Fibroblast of the conjunctiva (primary cell): ENCODE measurements around the gene UBE2S.
"Not testable (repeated sequence)": the region's sequence is repeated elsewhere in the genome, so short reads cannot be mapped to it uniquely, and the experiment has no call there.

Experiments
- DNase-seq: peaks from one replicate; pipeline ENCODE4 v3.0.0-alpha.2; 2010; ENCODE audit warnings: low read depth

The UBE2S gene

DNA sequence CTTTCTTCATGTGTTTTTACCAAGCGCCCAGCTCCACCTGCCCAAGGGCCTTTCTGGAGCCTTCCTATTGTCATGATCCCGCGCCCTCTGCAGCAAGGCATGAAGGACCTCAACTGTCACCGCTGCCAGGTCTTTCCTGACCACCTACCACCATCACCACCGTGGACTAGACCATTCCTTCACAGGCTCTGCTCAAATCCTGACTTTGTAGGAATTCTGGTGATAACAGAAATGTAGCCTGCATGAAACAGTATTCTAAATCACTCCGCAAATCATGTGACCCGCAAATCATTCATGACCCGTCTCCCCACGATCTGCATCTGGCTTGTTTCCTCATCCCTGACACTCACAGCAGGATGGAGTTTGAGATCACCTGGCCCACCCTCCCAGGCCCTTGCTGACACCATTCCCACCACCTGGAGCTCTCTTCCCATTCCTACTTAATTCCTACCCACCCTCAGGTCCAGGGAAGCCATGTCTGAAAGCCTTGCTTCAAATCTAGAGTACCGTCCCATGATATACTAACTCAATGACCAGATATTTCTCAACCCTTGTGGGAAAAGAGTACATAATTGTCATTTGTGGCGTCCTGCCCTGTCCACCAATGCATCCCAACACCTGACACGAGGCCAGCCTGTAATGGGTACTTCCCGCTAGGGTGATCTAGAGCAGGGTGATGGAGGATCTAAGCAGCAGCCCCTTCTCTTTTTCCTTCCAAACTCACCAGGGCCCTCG lies 1.3 kb downstream of the UBE2S start:
- no peak for DNase-seq

GRCh38 chr19:55405638-55406037 lies 1.9 kb downstream of the UBE2S start:
- no peak for DNase-seq

DNA sequence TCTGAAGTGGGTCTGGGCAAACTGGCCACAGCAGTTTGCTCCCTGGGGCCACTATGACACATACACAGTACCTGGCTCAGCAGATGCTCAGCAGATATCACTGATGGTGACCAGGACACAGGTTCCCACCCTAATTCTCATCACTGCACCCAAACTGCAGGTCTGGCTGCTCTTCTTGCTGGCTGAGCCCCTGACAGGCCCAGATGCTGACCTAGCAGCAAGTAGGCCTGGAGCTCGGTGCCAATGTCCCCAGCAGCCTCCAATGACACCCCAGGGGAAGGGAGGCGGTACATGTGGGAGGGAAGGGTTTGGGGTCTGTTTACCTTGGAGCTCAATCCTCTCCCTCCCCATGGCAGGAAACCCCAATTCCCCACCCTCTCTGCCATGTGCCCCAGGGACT lies 5.1 kb downstream of the UBE2S start:
- no peak for DNase-seq

DNA sequence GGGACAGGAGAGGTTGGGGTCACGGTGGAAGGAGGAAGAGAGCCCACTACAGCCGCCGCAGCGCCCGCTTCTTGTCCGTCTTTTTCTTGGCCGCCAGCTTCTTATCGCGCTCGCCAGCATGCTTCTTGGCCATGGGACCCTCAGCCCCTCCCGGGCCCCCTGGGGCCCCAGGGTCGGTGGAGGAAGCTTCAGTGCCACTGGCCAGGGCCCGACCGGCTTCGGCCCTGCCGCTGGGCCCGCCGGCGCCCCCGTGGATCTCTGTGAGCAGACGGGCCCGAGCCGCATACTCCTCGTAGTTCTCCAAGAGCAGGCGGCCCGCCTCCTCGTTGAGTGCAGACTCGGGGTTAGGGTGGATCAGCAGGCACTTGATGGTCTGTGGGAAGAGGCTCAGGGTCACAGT lies 6.2 kb downstream of the UBE2S start:
- not testable (repeated sequence) for DNase-seq

DNA sequence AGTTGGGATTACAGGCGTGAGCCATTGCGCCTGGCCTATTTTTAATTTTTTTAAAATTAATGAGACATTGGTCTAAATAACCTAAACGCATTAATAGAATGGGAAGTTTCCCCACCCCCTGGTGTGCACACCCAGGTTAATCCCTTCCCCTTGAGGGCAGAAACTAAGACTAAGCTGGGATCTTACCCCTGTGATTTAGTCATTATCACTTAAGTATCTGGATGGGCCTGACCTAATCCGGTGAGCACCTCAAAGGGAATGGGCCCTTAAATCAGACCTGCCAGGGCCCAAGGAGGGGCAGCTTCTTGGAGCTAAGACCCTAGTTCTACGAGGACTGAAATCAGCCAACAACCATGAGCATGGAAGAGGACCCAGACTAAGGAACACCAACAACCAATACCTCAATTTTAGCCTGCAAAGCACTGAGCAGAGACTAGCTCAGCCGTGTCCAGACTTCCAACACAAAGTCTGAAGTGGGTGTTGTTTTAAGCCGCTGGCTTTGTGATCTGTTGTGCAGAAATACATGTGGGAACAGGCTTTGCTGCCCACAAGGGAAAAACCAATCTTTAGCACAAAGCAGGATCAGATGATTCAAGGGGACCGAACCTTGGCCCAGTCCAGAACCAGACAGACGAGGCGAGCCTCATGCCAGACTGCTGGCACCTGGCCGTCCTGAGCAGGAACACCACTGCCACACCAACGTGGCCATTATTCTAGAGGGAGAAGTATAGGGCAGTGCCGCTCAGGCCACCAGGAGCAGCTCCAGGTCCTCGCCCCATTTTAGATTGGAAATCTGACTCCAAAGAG lies 7.1 kb downstream of the UBE2S start:
- DNase-seq: no peak

DNA sequence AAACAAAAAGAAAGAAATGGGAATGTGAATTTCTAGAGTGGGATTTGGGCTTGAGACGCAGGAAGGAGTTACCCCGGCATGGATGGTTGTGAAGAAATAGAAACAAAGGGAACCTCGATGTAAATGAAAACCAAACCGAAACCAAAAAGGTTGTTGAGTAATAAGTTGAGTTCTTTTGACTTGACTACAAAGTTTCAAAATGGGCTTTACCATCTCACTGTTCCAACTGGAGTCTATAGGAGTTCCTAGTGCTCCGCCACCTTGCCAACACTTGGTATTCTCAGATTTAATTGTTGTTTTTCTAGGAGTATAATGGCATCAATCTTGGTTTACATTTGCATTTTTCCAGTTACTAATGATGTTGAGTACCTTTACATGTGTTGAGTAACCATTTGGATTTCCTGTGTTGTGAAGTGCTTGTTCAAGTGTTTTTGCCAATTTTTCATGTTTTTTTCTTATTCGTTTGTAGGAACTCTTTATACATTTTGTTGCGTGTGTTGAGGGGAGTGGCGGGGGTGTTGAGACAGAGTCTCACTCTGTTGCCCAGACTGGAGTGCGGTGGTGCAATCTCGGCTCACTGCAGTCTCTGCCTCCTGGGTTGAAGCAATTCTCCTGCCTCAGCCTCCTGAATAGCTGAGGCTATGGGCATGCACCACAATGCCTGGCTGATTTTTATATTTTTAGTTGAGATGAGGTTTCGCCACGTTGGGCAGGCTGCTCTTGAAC lies 9.2 kb downstream of the UBE2S start:
- no peak for DNase-seq

- no peak for DNase-seq
These were observed 14.5 kb downstream of the UBE2S start for GRCh38 chr19:55392820-55393761.

GRCh38 chr19:55391702-55392615 lies 15.6 kb downstream of the UBE2S start:
- no peak for DNase-seq

DNA sequence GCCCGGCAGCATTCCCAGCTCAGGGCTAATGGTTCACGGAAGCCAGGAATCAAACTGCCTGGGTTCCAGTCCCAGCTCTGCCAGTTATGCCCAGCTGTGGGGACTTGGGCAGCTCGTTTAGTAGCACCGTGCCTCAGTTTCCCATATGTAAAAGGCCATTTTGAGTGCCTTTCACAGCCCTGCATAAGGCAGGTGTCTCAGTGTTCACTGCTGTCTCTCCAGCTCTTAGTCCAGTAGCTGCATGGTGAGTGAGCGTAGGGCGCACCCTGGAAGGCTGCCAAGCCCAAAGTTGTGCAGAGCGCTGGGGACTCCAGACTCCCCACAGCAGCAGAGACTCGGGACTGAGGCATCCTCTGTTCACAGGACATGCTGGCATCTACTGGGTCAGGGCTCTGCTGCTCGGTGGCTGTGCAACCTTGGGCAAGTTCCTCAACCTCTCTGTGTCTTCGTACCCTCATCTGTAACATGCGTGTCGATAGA lies 16.4 kb downstream of the UBE2S start:
- DNase-seq: no peak

DNA sequence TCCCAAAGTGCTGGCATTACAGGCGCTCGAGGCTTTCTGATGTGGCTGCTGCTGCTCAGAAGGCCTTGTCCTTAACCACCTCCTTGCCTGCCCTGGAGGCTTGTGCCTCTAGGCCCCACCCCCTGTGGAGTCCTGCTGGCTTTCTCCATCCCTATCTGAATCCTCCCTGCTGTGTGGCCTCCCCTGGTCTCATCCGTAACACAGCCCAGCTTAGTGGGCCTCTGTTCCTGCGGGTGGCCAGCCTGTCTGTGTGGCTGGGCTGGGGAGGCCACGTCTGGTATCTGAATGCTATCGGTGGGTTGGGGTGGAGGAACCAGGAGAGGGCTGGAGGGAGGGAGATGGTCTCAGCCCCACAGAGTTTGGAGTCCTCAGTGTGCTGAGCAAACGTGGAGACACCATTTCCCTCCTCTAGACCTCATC lies 17.1 kb downstream of the UBE2S start:
- no peak for DNase-seq

DNA sequence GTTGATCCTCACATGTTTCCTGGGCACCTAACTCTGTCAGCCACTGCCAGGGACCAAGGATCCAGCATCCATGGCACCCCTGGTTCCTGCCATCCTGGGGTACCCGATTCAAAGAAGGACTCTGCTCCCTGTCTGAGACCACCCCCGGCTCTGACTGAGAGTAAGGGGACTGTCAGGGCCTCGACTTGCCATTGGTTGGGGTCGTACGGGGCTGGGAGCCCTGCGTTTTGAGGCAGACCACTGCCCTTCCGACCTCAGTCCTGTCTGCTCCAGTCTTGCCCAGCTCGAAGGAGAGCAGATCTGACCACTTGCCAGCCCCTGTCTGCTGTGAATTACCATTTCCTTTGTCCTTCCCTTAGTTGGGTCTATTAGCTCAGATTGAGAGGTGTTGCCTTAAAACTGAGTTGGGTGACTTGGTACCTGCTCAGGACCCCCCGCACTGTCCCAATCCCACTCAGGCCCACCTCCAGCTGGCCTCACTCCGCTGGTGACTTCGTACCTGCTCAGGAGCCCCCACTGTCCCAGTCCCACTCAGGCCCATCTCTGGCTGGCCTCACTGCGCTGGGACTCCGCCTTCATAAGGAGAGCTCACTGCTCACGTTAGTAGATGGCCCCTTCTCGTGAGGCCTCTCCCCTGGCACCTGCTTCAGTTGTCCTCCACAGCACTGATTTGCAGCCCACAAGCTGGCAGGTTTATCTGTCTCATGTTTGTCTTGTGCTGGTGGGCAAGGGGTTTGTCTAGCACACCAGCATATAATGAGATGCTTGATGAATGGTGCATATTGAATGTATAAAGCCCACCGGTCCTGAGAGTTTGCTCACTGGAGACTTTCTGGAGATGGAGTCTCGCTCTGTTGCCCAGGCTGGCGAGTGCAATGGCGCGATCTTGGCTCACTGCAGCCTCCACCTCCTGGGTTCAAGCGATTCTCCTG lies 17.9 kb downstream of the UBE2S start:
- DNase-seq: no peak

GRCh38 chr19:55387736-55388497 lies 19.7 kb downstream of the UBE2S start:
- DNase-seq: no peak

DNA sequence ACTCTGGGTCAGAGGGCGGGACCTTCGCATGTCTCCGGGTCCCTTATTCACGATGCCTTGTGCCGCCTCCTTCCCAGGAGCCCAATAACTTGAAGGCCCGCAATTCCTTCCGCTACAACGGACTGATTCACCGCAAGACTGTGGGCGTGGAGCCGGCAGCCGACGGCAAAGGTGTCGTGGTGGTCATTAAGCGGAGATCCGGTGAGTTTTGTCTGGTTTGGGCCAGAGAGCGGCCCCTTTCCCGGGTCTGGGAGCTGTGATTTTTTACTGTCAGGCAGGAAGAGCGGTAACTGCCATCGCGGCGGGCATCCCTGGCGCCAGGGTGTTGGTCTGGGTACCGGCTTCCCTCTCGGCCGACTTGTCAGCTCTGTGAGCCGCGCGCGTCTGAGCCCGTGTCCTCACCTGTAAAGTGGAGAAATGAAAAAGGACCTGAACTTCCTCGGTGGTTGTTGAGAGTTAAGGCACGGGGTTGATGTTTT lies 21.1 kb downstream of the UBE2S start:
- no peak for DNase-seq

- peak; percentile 96 for DNase-seq
These were observed 21.7 kb downstream of the UBE2S start, which contains the start of gene RPL28 for GRCh38 chr19:55385724-55386492. Gene RPL28, plus strand, starts transcription at chr19:55385932. Its CDS starts 426 bp downstream, at chr19:55386358.

- peak; percentile 95 for DNase-seq
These were observed 22.5 kb downstream of the UBE2S start for GRCh38 chr19:55384920-55385723.

- no peak for DNase-seq
These were observed 23.3 kb downstream of the UBE2S start, which contains the start of gene TMEM238 for GRCh38 chr19:55384131-55384919. Gene TMEM238, minus strand, starts transcription at chr19:55384292. Its CDS starts 33 bp downstream, at chr19:55384259.
